Upper lobe of left lung (tissue), 4 donors: ENCODE measurements around the gene TEX36.

Experiments
- CTCF ChIP-seq, 6 experiments: fragments of 450-650 bp in 4 of 6; fragments of 200-600 bp in 2 of 6; sonication (generic) in 2 of 6; IDR thresholded peaks; one replicate each; pipeline ENCODE4 v1.5.1; 2016 to 2019; ENCODE audit warnings: antibody characterized with exemption in 6 of 6
- EP300 ChIP-seq, 4 donors: sonication (generic); formaldehyde crosslinking; IDR thresholded peaks; one replicate each; pipeline ENCODE4 v1.5.1; 2017; ENCODE audit warnings: antibody characterized with exemption in 4 of 4, control low read depth in 2 of 4
- POLR2A ChIP-seq, 4 donors: fragments of 450-650 bp; IDR thresholded peaks; one replicate each; pipeline ENCODE4 v1.5.1; 2016 to 2017; ENCODE audit warnings: antibody characterized with exemption in 4 of 4, mild to moderate bottlenecking in 2 of 4
- POLR2AphosphoS5 ChIP-seq, 2 donors: sonication (generic); formaldehyde crosslinking; IDR thresholded peaks; one replicate each; pipeline ENCODE4 v1.5.1; 2017; ENCODE audit warnings: antibody characterized with exemption in 2 of 2

DNA sequence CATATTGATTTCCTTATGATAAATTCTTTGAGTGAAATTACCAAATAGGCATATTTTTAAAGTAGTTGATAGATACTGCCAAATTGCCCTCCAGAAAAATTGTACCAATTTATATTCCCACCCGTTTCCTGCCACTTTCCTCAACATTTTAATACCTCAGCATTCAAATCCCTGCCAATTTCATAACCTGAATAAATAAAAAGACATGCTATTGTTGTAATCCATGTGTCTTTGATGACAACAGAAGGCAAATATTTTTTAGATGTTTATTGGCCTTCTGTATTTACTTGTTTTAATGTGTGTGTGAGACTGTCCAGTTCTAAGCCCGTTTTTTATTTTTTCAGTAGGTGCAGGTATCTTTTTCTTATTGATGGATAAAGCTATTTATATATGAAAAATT, 71.7 kb downstream of the TEX36 start:
- no peak for TF ChIP-seq POLR2AphosphoS5 (IDR thresholded peaks at IDR 0.05)
- no peak for TF ChIP-seq POLR2A (IDR thresholded peaks at IDR 0.05)
- TF ChIP-seq CTCF (IDR thresholded peaks at IDR 0.05), result no peak
- no peak for TF ChIP-seq EP300 (IDR thresholded peaks at IDR 0.05)
